Ectodermal cell (in vitro differentiated cells): ENCODE results near the gene NELL1.

Source experiments
- H3K27ac ChIP-seq: 2 replicates; pipeline ENCODE4 v1.7.0; 2013; ENCODE audit warnings: mild to moderate bottlenecking, low read depth, low read length; ENCODE audit not compliant: insufficient read depth, poor library complexity, severe bottlenecking
- H3K27me3 ChIP-seq: 2 replicates; pipeline ENCODE4 v1.7.0; 2013; ENCODE audit warnings: mild to moderate bottlenecking, low read length; ENCODE audit not compliant: insufficient read depth, control insufficient read depth, poor library complexity, severe bottlenecking
- H3K36me3 ChIP-seq: one replicate; pipeline ENCODE4 v1.7.0; 2013; ENCODE audit warnings: low read length; ENCODE audit not compliant: control insufficient read depth, insufficient read depth
- H3K4me1 ChIP-seq: one replicate; pipeline ENCODE4 v1.7.0; 2013; ENCODE audit warnings: low read length; ENCODE audit not compliant: control insufficient read depth, insufficient read depth
- H3K4me3 ChIP-seq: 2 replicates; pipeline ENCODE4 v1.7.0; 2013; ENCODE audit warnings: low read depth, low read length, control low read depth; ENCODE audit not compliant: insufficient read depth
- H3K9me3 ChIP-seq: 2 replicates; pipeline ENCODE4 v1.7.0; 2013; ENCODE audit warnings: mild to moderate bottlenecking, low read length, moderate library complexity; ENCODE audit not compliant: control insufficient read depth
- WGBS, 2 experiments: methylation state at CpG; one replicate each; pipeline ENCODE4 v1.1.7; 2013; ENCODE audit warnings: missing lambda C conversion rate in 2 of 2; 5-methylcytosine and 5-hydroxymethylcytosine counted together

Gene NELL1

DNA sequence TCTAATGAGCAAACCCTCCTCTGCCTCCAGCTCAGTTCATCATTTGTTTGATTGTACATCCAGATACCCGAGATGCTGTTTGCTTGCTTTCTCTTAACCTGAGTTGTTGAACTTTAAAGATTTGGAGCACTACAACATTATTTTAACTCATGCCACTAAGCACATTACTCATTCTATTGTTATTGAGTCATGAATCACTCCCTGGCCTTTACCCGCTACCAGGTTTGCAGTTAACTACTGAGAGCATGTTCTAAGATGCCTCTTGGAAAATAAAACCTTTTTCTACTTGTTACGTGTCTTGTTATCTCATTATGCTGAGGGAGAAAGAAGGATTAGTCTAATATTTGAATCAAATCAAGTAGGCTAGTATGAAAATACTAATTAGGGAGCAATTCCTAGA, 802.9 kb downstream of the NELL1 start:
- H3K36me3 ChIP-seq: no peaks in the 10 kb centered on the region
- H3K27me3 ChIP-seq: no peaks in the 10 kb centered on the region
- H3K27ac ChIP-seq: no peak overlapping the region
- H3K4me3 ChIP-seq: no peak overlapping the region
- no peaks in the 10 kb centered on the region for H3K9me3 ChIP-seq
- H3K4me1 ChIP-seq: no peaks in the 10 kb centered on the region
- WGBS, 2 experiments: 90 to 95% methylated on average over 3 of the region's 3 CpGs

GRCh38 chr11:21474529-21474928, 805.1 kb downstream of the NELL1 start:
- H3K4me3 ChIP-seq: no peak overlapping the region
- no peaks in the 10 kb centered on the region for H3K27me3 ChIP-seq
- no peaks in the 10 kb centered on the region for H3K4me1 ChIP-seq
- no peak overlapping the region for H3K27ac ChIP-seq
- H3K36me3 ChIP-seq: no peaks in the 10 kb centered on the region
- no peaks in the 10 kb centered on the region for H3K9me3 ChIP-seq

GRCh38 chr11:21475276-21475675, 805.9 kb downstream of the NELL1 start:
- H3K4me3 ChIP-seq: no peak overlapping the region
- no peaks in the 10 kb centered on the region for H3K36me3 ChIP-seq
- H3K9me3 ChIP-seq: no peaks in the 10 kb centered on the region
- 82 to 86% methylated on average over 1 to 2 of the region's 2 CpGs for WGBS, 2 experiments
- no peak overlapping the region for H3K27ac ChIP-seq
- no peaks in the 10 kb centered on the region for H3K4me1 ChIP-seq
- H3K27me3 ChIP-seq: no peaks in the 10 kb centered on the region

GRCh38 chr11:21476588-21476987, 807.2 kb downstream of the NELL1 start:
- no peaks in the 10 kb centered on the region for H3K4me1 ChIP-seq
- H3K36me3 ChIP-seq: no peaks in the 10 kb centered on the region
- H3K9me3 ChIP-seq: no peaks in the 10 kb centered on the region
- H3K4me3 ChIP-seq: no peak overlapping the region
- H3K27ac ChIP-seq: no peak overlapping the region
- 82 to 88% methylated on average over 4 of the region's 4 CpGs for WGBS, 2 experiments
- H3K27me3 ChIP-seq: no peaks in the 10 kb centered on the region

- Histone ChIP-seq H3K4me1 (no peaks in the 10 kb centered on the region), H3K9me3 (no peaks in the 10 kb centered on the region), H3K4me3 (no peak overlapping the region), H3K27me3 (no peaks in the 10 kb centered on the region), H3K36me3 (no peaks in the 10 kb centered on the region), H3K27ac (no peak overlapping the region)
- 81 to 98% methylated on average over 2 of the region's 2 CpGs for WGBS, 2 experiments
These were observed 810.9 kb downstream of the NELL1 start for GRCh38 chr11:21480240-21480639.

GRCh38 chr11:21481255-21481654, 811.9 kb downstream of the NELL1 start:
- H3K27ac ChIP-seq: no peak overlapping the region
- no peaks in the 10 kb centered on the region for H3K9me3 ChIP-seq
- H3K36me3 ChIP-seq: no peaks in the 10 kb centered on the region
- H3K4me1 ChIP-seq: no peaks in the 10 kb centered on the region
- no peaks in the 10 kb centered on the region for H3K27me3 ChIP-seq
- H3K4me3 ChIP-seq: no peak overlapping the region

- H3K4me3 ChIP-seq: no peak overlapping the region
- no peaks in the 10 kb centered on the region for H3K9me3 ChIP-seq
- no peak overlapping the region for H3K27ac ChIP-seq
- H3K27me3 ChIP-seq: no peaks in the 10 kb centered on the region
- H3K4me1 ChIP-seq: no peaks in the 10 kb centered on the region
- 93% methylated on average over 2 of the region's 4 CpGs for WGBS, 2 experiments
- H3K36me3 ChIP-seq: no peaks in the 10 kb centered on the region
These were observed 814.7 kb downstream of the NELL1 start for GRCh38 chr11:21484039-21484438.

- 78 to 100% methylated on average over 1 of the region's 1 CpG for WGBS, 2 experiments
- no peaks in the 10 kb centered on the region for H3K9me3 ChIP-seq
These were observed 815.6 kb downstream of the NELL1 start for GRCh38 chr11:21485006-21485405.

GRCh38 chr11:21485426-21485825, 816.0 kb downstream of the NELL1 start:
- Histone ChIP-seq H3K27me3 (no peaks in the 10 kb centered on the region), H3K27ac (no peak overlapping the region), H3K4me3 (no peak overlapping the region), H3K4me1 (no peaks in the 10 kb centered on the region), H3K36me3 (no peaks in the 10 kb centered on the region), H3K9me3 (no peaks in the 10 kb centered on the region)
- 71 to 80% methylated on average over 5 of the region's 5 CpGs for WGBS, 2 experiments

More at GRCh38 chr11:21485006-21485405, 815.6 kb downstream of the NELL1 start:
- no peaks in the 10 kb centered on the region for H3K36me3 ChIP-seq
- H3K4me3 ChIP-seq: no peak overlapping the region
- H3K27ac ChIP-seq: no peak overlapping the region
- H3K4me1 ChIP-seq: no peaks in the 10 kb centered on the region
- H3K27me3 ChIP-seq: no peaks in the 10 kb centered on the region

DNA sequence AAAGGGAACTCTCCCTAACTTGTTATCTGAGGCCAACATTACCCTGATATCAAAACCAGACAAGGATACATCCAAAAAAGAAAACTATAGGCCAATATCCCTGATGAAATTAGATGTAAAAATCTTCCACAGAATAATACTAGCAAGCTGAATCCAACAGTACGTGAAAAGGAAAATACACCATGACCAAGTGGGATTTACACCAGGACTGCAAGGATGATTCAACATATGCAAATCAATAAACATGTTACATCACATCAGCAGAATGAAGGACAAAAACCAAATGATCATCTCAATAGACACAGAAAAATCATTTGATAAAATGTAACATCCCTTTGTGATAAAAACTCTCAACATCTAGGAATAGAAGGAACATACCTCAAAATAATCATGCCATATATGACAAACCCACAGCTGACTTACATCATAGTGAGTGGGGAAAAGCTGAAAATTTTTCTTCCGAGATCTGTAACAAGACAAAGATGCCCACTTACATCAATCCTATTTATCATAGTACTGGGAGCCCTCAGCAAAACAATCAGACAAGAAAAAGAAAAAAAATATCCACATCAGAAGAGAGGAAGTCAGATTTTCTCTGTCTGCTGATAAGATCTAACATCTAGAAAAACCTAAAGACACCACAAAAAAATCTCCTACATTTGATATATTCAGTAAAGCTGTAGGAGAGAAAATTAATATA, 820.2 kb downstream of the NELL1 start:
- Histone ChIP-seq H3K36me3 (no peaks in the 10 kb centered on the region), H3K4me3 (no peak overlapping the region), H3K27ac (no peak overlapping the region), H3K27me3 (no peaks in the 10 kb centered on the region), H3K9me3 (no peaks in the 10 kb centered on the region), H3K4me1 (no peaks in the 10 kb centered on the region)
- 83 to 98% methylated on average over 2 of the region's 2 CpGs for WGBS, 2 experiments

DNA sequence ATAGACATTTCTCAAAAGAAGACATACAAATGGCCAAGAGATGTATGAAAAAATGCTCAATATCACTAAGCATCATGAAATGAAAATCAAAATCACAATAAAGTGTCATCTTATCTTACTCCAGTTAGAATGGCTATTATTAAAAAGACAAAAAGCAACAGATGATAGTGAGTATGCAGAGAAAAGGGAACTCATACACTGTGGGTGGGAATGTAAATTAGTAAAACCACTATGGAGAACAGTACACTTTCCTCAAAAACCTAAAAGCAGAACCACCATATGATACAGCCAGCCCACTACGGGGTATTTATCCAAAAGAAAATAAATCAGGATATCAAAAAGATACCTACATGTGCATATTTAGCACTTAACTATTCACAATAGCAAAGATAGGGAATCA, 823.5 kb downstream of the NELL1 start:
- Histone ChIP-seq H3K4me3 (no peak overlapping the region), H3K4me1 (no peaks in the 10 kb centered on the region), H3K27ac (no peak overlapping the region), H3K36me3 (no peaks in the 10 kb centered on the region), H3K9me3 (no peaks in the 10 kb centered on the region), H3K27me3 (no peaks in the 10 kb centered on the region)
- 95 to 100% methylated on average over 1 of the region's 1 CpG for WGBS, 2 experiments
